Kidney glomerular epithelial cell (primary cell): ENCODE results near the gene LIPN.

Experiments used
- DNase-seq: peaks from one replicate; lab custom pipeline; 2025; lab: John Stamatoyannopoulos, UW

LIPN gene

GRCh38 chr10:88827671-88828070 is 67.9 kb downstream of the LIPN start:
- DNase-seq, result no peak

GRCh38 chr10:88828310-88828709 is 68.5 kb downstream of the LIPN start:
- no peak for DNase-seq
